K562 (cell line): ENCODE measurements around the gene GPX5. TPM values are rescaled to one million over a fixed set of nuclear protein-coding genes. Genes with fewer than 3 reads are reported as not detected.

Source experiments
- ARNT ChIP-seq, 2 experiments: fragments of 450-650 bp; IDR thresholded peaks; 2 replicates each; pipeline ENCODE4 v1.6.1; 2016; ENCODE audit warnings: mild to moderate bottlenecking in 1 of 2
- ATF7 ChIP-seq: fragments of 450-650 bp; IDR thresholded peaks from 2 replicates; pipeline ENCODE4 v1.7.1; 2014; ENCODE audit warnings: mild to moderate bottlenecking, moderate library complexity
- BDP1 ChIP-seq: IDR thresholded peaks from 3 replicates; pipeline ENCODE4 v1.6.1; 2011; ENCODE audit not compliant: insufficient read length, insufficient read depth
- CREM ChIP-seq: IDR thresholded peaks from 2 replicates; pipeline ENCODE4 v1.6.1; 2014; ENCODE audit warnings: antibody characterized with exemption, low read depth
- EGR1 ChIP-seq: fragments of 450-650 bp; conservative IDR thresholded peaks from 2 replicates; pipeline ENCODE4 v1.6.1; 2017; ENCODE audit warnings: mild to moderate bottlenecking
- HES1 ChIP-seq: fragments of 450-650 bp; IDR thresholded peaks from 2 replicates; pipeline ENCODE4 v1.6.1; 2016; ENCODE audit warnings: low read depth, mild to moderate bottlenecking, moderate library complexity
- HINFP ChIP-seq: fragments of 450-650 bp; conservative IDR thresholded peaks from 2 replicates; pipeline ENCODE4 v1.6.1; 2016; ENCODE audit warnings: missing genetic modification characterization, low read depth, mild to moderate bottlenecking, control low read depth, missing compliant biosample characterization
- ILK ChIP-seq: fragments of 450-650 bp; IDR thresholded peaks from 2 replicates; pipeline ENCODE4 v1.6.1; 2016; ENCODE audit warnings: missing genetic modification characterization, low read depth, mild to moderate bottlenecking, missing compliant biosample characterization, moderate library complexity, borderline replicate concordance
- LEF1 ChIP-seq: fragments of 450-650 bp; IDR thresholded peaks from 2 replicates; pipeline ENCODE4 v1.6.1; 2016; ENCODE audit warnings: mild to moderate bottlenecking
- MYBL2 ChIP-seq, 2 experiments: fragments of 450-650 bp in 1 of 2; sonication (generic) in 1 of 2; formaldehyde crosslinking in 1 of 2; IDR thresholded peaks; 2 replicates each; pipeline versions ENCODE4 v1.6.1 to v1.8.1; 2017 to 2022; ENCODE audit warnings: borderline replicate concordance in 1 of 2, inconsistent platforms in 1 of 2, low read depth in 1 of 2, mild to moderate bottlenecking in 1 of 2, missing genetic modification reagents in 1 of 2, moderate library complexity in 1 of 2
- MYC ChIP-seq, 2 experiments: fragments of 250-450 bp in 1 of 2; sonication (Bioruptor Pico) in 1 of 2; IDR thresholded peaks; 2 replicates each; pipeline versions ENCODE4 v1.5.1 to v1.6.1; 2012 to 2021; ENCODE audit warnings: low read depth in 2 of 2, borderline replicate concordance in 1 of 2, improper control_type of control experiment in 1 of 2, low read length in 1 of 2, mild to moderate bottlenecking in 1 of 2, moderate library complexity in 1 of 2
- POLR3G ChIP-seq: IDR thresholded peaks from 2 replicates; pipeline ENCODE4 v1.6.1; 2011; ENCODE audit not compliant: insufficient read length, insufficient replicate concordance; ENCODE audit errors: extremely low read depth
- PRPF4 ChIP-seq: fragments of 200-400 bp; formaldehyde crosslinking; IDR thresholded peaks from one replicate; pipeline ENCODE4 v1.6.1; 2017; ENCODE audit warnings: low read length, low read depth, mild to moderate bottlenecking; ENCODE audit not compliant: insufficient read depth, poor library complexity, severe bottlenecking
- SIRT6 ChIP-seq: IDR thresholded peaks from one replicate; pipeline ENCODE4 v1.6.1; 2012; ENCODE audit warnings: low read depth, mild to moderate bottlenecking, control low read depth, inconsistent platforms, low read length, moderate library complexity
- TCF3 ChIP-seq: sonication (generic); formaldehyde crosslinking; IDR thresholded peaks from 2 replicates; pipeline ENCODE4 v1.4.0; 2020; ENCODE audit warnings: mild to moderate bottlenecking, missing genetic modification reagents
- TFE3 ChIP-seq: fragments of 450-650 bp; formaldehyde crosslinking; IDR thresholded peaks from 2 replicates; pipeline ENCODE4 v1.4.0; 2020; ENCODE audit warnings: mild to moderate bottlenecking, mixed read lengths
- ZNF184 ChIP-seq: sonication (generic); formaldehyde crosslinking; IDR thresholded peaks from 2 replicates; pipeline ENCODE4 v1.5.0; 2020; ENCODE audit warnings: missing genetic modification reagents
- ZNF263 ChIP-seq: sonication (generic); formaldehyde crosslinking; IDR thresholded peaks from 2 replicates; pipeline ENCODE4 v1.8.0; 2022; ENCODE audit warnings: mild to moderate bottlenecking, missing genetic modification reagents, borderline replicate concordance
- polyA plus RNA-seq, 8 experiments: library from polyadenylated mRNA; depleted of rRNA in 4 of 8; stranded (reverse) in 5 of 8; unstranded in 3 of 8; fragments of >200 nt; fragmentation: Nextera tagmentation in 2 of 8; fragmentation: Illumina TruSeq in 1 of 8; extraction: Ambion mirVana in 2 of 8; extraction: Trizol in 1 of 8; gene quantifications; 2 replicates each; pipeline versions ENCODE4 v1.2.1 to v1.2.3, GENCODE V29; 2011 to 2014; ENCODE audit warnings: inconsistent platforms in 1 of 8, missing spikeins in 1 of 8
- total RNA-seq, 7 experiments: library from RNA; depleted of rRNA in 6 of 7; stranded (reverse); fragments of >200 nt in 6 of 7; fragmentation: Illumina TruSeq in 2 of 7; extraction: Trizol in 2 of 7; gene quantifications; 2 replicates each; pipeline versions ENCODE4 v1.2.1 to v1.2.3, GENCODE V29; 2011 to 2021; ENCODE audit warnings: low replicate concordance in 1 of 7
- TF ChIP-seq, protein P1 (sequence below): sonication (generic); formaldehyde crosslinking; IDR thresholded peaks from 2 replicates; pipeline ENCODE4 v1.8.0; 2022; ENCODE audit warnings: mild to moderate bottlenecking, missing genetic modification reagents

Gene GPX5
- total and polyA plus RNA-seq, 9 of the 15 experiments (the other 6 are each of a cell fraction or from before 2014, with no cell fraction given): 0.07 to 0.18 (median 0.15) TPM; not detected in 6

GRCh38 chr6:28525496-28526039, at the start of gene GPX5 (continued):
- 0 out of 2 replicates have a peak, but pooled peaks have one; percentile 3 for TF ChIP-seq TCF3 (CRISPR knock-in tag)
- TF ChIP-seq ZNF184: no peak
- TF ChIP-seq ZNF263: no peak
- TF ChIP-seq ILK (tag): no peak
- no peak for TF ChIP-seq TFE3 (CRISPR knock-in tag)
- no peak for TF ChIP-seq ARNT (IDR thresholded peaks at IDR 0.05)
- TF ChIP-seq HINFP (tag): no peak
- no peak for TF ChIP-seq BDP1
- TF ChIP-seq LEF1: no peak; the same call in 1 of the 2 replicates
- no peak for TF ChIP-seq PRPF4
- TF ChIP-seq, protein P1, sequence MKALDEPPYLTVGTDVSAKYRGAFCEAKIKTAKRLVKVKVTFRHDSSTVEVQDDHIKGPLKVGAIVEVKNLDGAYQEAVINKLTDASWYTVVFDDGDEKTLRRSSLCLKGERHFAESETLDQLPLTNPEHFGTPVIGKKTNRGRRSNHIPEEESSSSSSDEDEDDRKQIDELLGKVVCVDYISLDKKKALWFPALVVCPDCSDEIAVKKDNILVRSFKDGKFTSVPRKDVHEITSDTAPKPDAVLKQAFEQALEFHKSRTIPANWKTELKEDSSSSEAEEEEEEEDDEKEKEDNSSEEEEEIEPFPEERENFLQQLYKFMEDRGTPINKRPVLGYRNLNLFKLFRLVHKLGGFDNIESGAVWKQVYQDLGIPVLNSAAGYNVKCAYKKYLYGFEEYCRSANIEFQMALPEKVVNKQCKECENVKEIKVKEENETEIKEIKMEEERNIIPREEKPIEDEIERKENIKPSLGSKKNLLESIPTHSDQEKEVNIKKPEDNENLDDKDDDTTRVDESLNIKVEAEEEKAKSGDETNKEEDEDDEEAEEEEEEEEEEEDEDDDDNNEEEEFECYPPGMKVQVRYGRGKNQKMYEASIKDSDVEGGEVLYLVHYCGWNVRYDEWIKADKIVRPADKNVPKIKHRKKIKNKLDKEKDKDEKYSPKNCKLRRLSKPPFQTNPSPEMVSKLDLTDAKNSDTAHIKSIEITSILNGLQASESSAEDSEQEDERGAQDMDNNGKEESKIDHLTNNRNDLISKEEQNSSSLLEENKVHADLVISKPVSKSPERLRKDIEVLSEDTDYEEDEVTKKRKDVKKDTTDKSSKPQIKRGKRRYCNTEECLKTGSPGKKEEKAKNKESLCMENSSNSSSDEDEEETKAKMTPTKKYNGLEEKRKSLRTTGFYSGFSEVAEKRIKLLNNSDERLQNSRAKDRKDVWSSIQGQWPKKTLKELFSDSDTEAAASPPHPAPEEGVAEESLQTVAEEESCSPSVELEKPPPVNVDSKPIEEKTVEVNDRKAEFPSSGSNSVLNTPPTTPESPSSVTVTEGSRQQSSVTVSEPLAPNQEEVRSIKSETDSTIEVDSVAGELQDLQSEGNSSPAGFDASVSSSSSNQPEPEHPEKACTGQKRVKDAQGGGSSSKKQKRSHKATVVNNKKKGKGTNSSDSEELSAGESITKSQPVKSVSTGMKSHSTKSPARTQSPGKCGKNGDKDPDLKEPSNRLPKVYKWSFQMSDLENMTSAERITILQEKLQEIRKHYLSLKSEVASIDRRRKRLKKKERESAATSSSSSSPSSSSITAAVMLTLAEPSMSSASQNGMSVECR: no peak
- TF ChIP-seq CREM: peak; percentile 67
- peak; percentile 31; the same call in 1 of the 2 replicates for TF ChIP-seq MYC (IDR thresholded peaks at IDR 0.05; ENCODE audit: low read depth, low read length)
- no peak for TF ChIP-seq MYC (CRISPR knock-in tag; IDR thresholded peaks at IDR 0.05; ENCODE audit: borderline replicate concordance, low read depth)
- TF ChIP-seq EGR1: 0 out of 2 replicates have a peak, but pooled peaks have one; percentile 20
- no peak for TF ChIP-seq SIRT6
- TF ChIP-seq ATF7: peak; percentile 54; the same call in 1 of the 2 replicates
- no peak for TF ChIP-seq POLR3G
- peak; percentile 28; the same call in 1 of the 2 replicates for TF ChIP-seq HES1
- TF ChIP-seq MYBL2 (IDR thresholded peaks at IDR 0.05; ENCODE audit: low read depth): no peak
- TF ChIP-seq MYBL2 (CRISPR knock-in tag; IDR thresholded peaks at IDR 0.05; ENCODE audit: borderline replicate concordance): no peak
